Naive thymus-derived CD8-positive, alpha-beta T cell (primary cell): Measurements from ENCODE around the gene CIB4. TPM values are rescaled to one million over a fixed set of nuclear protein-coding genes. Genes with fewer than 3 reads are reported as not detected.

Source experiments
- ATAC-seq, 2 donors: fragments of 150-1000 bp; cut with Tn5 transposase in 1 of 2; sonication (Bioruptor Pico), chemical (Tn5 transposase) in 1 of 2; 1 replicate in 1 of 2; 2 replicates in 1 of 2; pipeline ENCODE4 v1.10.0; 2021; ENCODE audit warnings: mild to moderate bottlenecking in 2 of 2, moderate library complexity in 2 of 2
- POLR2A ChIA-PET: fragments of 350-600 bp; sonication (Branson Sonifier 250); formaldehyde crosslinking; loops from one replicate; lab custom pipeline; 2021; ENCODE audit warnings: antibody characterized with exemption; lab: Charles Lee
- DNase-seq, 10 donors: peaks; one replicate each; pipeline versions ENCODE4 v3.0.0 to v3.0.0-alpha.2; 2020 to 2022
- H3K27ac Mint-ChIP-seq, 10 donors: one replicate each; pipeline ENCODE4 v1.8.0; 2020 to 2022; ENCODE audit warnings: mild to moderate bottlenecking in 10 of 10, mixed read lengths in 10 of 10, moderate library complexity in 4 of 10, inconsistent platforms in 1 of 10
- H3K27me3 Mint-ChIP-seq, 5 donors: one replicate each; pipeline ENCODE4 v1.8.0; 2021 to 2022; ENCODE audit warnings: mixed read lengths in 5 of 5
- H3K36me3 Mint-ChIP-seq, 3 donors: one replicate each; pipeline ENCODE4 v1.8.0; 2020 to 2022; ENCODE audit warnings: mixed read lengths in 3 of 3, mild to moderate bottlenecking in 2 of 3, inconsistent platforms in 1 of 3
- H3K4me1 Mint-ChIP-seq, 4 donors: one replicate each; pipeline ENCODE4 v1.8.0; 2021 to 2022; ENCODE audit warnings: mixed read lengths in 4 of 4
- H3K4me3 Mint-ChIP-seq, 10 donors: one replicate each; pipeline ENCODE4 v1.8.0; 2020 to 2022; ENCODE audit warnings: mild to moderate bottlenecking in 10 of 10, mixed read lengths in 10 of 10, moderate library complexity in 6 of 10, inconsistent platforms in 1 of 10
- H3K9me3 Mint-ChIP-seq, 9 donors: one replicate each; pipeline ENCODE4 v1.8.0; 2020 to 2022; ENCODE audit warnings: mixed read lengths in 9 of 9, mild to moderate bottlenecking in 3 of 9, inconsistent platforms in 1 of 9, moderate library complexity in 1 of 9
- polyA plus RNA-seq, 3 donors: library from polyadenylated mRNA; unstranded; fragments of 300-500 nt; fragmentation: Illumina TruSeq; gene quantifications; one replicate each; pipeline ENCODE4 v1.2.3, GENCODE V29; 2021
- total RNA-seq, 8 experiments: library from RNA in 2 of 8; stranded (reverse) in 2 of 8; gene quantifications; one replicate each; pipeline ENCODE4 v1.2.3 and lab custom pipeline; 2021 to 2026

The CIB4 gene
- total and polyA plus RNA-seq, 5 experiments from 2014 or later = not detected

DNA sequence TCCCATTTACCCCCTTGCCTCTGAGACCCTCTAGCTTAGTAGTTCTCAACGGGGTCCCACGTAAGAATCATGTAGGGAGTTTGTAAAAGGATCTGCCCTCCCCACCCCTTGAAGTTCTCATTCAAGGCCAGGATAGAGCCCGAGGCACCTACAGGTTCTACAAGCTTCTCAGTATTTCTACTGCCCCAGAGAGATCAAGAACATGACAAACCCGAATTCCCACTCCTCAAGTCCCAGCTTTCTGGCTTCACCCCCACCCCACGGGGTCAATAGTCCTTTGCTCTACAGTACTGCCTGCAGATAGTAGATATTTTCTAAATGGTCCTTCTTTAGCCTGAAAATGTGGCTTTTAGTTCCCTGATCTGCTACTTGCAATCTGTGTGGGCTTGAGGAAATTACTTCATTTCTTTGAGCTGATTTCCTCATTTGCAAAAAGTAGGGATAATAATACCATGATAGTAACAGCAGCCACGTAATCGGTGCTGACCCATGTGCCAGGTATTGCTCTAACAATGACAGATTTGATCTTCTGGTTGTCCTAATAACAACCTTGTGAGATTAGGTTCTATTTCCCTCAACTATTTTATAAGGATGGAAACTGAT lies 7.1 kb downstream of the CIB4 start:
- Mint-ChIP-seq H3K27ac (no peak overlapping the region), H3K27me3 (peaks cover 1 to 8% (median 3%) of the 10 kb centered on the region in 5 donors), H3K9me3 (no peaks in the 10 kb centered on the region), H3K4me3 (no peak overlapping the region), H3K4me1 (no peaks in the 10 kb centered on the region), H3K36me3 (no peaks in the 10 kb centered on the region)
- DNase-seq (no peak), ATAC-seq (no peak)
- POLR2A ChIA-PET = no interaction called here

DNA sequence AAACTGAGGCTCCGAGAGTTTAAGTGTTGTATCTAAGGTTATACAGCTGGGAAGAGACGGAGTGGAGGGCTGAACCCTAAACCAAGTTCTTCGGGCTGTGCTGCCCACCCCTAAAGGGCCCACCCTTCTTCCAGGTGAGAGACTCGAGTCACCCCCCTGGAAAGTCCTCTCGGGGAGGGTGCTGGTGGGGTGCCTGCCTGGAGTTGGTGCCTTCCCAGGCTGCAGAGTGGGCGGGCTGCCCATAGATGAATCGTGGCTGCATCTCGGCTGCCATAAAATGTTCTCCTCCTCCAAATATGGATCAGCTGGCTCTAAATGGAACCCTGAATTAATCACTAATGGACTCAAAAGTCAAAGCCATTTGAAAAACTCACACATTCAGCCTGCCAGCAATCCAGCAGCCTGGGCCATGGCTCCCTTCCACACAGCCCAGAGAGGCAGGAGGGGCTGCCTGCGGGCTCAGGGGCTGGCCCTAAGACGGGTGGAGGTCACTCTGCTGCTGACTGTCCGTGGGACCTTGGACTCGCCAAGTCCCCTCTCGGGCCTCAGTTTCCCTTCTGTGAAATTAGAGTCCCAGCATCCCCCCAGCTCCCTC lies 7.7 kb downstream of the CIB4 start:
- Mint-ChIP-seq H3K4me1 (no peaks in the 10 kb centered on the region), H3K27me3 (peaks cover 0 to 8% (median 3%) of the 10 kb centered on the region in 5 donors), H3K9me3 (no peaks in the 10 kb centered on the region), H3K4me3 (no peak overlapping the region), H3K27ac (no peak overlapping the region), H3K36me3 (no peaks in the 10 kb centered on the region)
- POLR2A ChIA-PET = no interaction called here
- no peak for ATAC-seq
- DNase-seq = no peak

GRCh38 chr2:26632624-26633185 lies 8.5 kb downstream of the CIB4 start:
- Mint-ChIP-seq H3K9me3 (no peaks in the 10 kb centered on the region), H3K27me3 (peaks cover 0 to 8% (median 3%) of the 10 kb centered on the region in 5 donors), H3K4me1 (no peaks in the 10 kb centered on the region), H3K36me3 (no peaks in the 10 kb centered on the region), H3K27ac (peak overlapping the region in 1 of 10 donors; percentile 4), H3K4me3 (no peak overlapping the region)
- no peak for ATAC-seq
- POLR2A ChIA-PET = no interaction called here
- DNase-seq = no peak

GRCh38 chr2:26631401-26632170 lies 9.6 kb downstream of the CIB4 start:
- DNase-seq = no peak
- H3K4me3 Mint-ChIP-seq = no peak overlapping the region

DNA sequence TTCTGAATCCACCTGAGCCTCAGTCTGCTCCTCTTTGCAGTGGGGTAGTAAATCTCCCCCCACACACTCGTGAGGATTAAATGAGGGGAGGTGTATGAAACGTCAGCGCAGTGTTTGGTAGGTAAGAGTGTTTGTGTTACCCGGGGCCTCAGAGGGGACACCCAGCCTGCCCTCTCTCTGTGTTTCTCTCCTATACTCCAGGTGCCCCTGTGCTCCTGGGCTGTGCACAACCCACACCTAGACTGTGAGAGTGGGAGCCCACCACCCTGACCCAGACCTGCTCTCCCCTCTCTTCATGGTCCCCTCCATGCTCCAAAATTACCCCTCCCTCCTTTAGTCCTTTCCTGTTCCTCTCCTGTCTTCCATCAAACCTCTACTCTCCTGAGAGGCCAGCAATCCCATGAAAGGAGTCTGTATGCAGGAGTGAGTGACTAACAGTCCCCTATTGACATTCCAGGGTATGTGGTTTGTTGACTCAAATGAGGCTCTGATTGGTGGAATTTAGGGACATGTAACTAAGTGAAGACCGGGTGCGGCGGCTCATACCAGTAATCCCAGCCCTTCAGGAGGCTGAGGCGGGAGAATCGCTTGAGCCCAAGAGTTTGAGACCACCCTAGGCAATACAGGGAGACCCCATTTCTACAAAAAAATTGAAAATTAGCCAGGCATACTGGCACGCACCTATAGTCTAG lies 10.4 kb downstream of the CIB4 start:
- Mint-ChIP-seq H3K36me3 (no peaks in the 10 kb centered on the region), H3K4me3 (no peak overlapping the region), H3K27me3 (peaks cover 0 to 8% (median 3%) of the 10 kb centered on the region in 5 donors), H3K9me3 (no peaks in the 10 kb centered on the region), H3K27ac (peak overlapping the region in 1 of 10 donors; percentile 19), H3K4me1 (no peaks in the 10 kb centered on the region)
- POLR2A ChIA-PET = no interaction called here
- no peak for ATAC-seq
- DNase-seq = no peak

More at GRCh38 chr2:26631401-26632170, 9.6 kb downstream of the CIB4 start:
- Mint-ChIP-seq H3K27ac (peak overlapping the region in 1 of 10 donors; percentile 4), H3K36me3 (no peaks in the 10 kb centered on the region), H3K4me1 (no peaks in the 10 kb centered on the region), H3K9me3 (no peaks in the 10 kb centered on the region), H3K27me3 (peaks cover 0 to 8% (median 3%) of the 10 kb centered on the region in 5 donors)
- ATAC-seq = no peak
- POLR2A ChIA-PET = no interaction called here

DNA sequence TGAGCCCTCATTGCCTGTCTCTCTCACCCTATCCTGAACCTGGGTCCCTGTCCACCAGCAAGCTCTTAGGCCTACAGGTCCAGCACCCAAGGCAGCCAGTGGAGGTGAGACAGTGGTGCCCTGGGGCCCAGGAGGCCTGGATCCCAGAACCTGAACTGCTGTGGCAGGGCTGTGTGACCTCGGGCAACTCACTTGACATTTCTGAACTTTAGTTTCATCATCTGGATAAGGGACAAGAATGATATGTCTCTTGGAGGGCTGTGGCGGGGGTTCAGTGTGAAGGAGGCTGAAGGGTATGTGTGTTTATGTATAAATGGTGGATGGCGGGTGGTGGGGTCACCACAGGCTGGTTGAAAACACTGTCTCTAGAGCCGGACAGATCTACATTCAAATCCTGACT lies 10.9 kb downstream of the CIB4 start:
- no peaks in the 10 kb centered on the region for H3K36me3 Mint-ChIP-seq
- no peak for DNase-seq
- no peak overlapping the region for H3K27ac Mint-ChIP-seq
- no peak for ATAC-seq
- POLR2A ChIA-PET = no interaction called here
- no peaks in the 10 kb centered on the region for H3K4me1 Mint-ChIP-seq
- H3K27me3 Mint-ChIP-seq = peaks cover 0 to 8% (median 3%) of the 10 kb centered on the region in 5 donors
- no peak overlapping the region for H3K4me3 Mint-ChIP-seq
- no peaks in the 10 kb centered on the region for H3K9me3 Mint-ChIP-seq

DNA sequence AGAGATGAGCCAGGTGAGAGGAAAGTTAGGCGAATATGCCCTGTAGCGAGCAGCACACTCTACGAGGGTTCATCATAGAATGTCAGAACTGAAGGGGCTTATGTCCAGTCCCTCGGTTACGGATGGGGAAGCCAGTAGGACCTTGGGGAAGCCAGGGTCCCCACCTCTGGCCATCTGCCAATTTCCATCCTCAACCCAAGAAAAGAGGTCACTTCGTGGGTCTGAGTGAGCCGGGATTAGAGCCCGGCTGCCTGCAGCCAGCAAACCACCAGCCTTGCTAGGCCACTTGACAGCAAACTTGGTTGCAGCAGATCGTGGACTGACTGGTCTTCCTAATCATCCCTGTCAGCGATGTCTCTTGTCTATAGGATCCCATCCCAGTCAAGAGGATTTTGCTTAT lies 11.4 kb downstream of the CIB4 start:
- no peaks in the 10 kb centered on the region for H3K9me3 Mint-ChIP-seq
- ATAC-seq = no peak
- no peak overlapping the region for H3K4me3 Mint-ChIP-seq
- H3K27me3 Mint-ChIP-seq = peaks cover 0 to 8% (median 3%) of the 10 kb centered on the region in 5 donors
- POLR2A ChIA-PET = no interaction called here
- H3K36me3 Mint-ChIP-seq = no peaks in the 10 kb centered on the region
- H3K27ac Mint-ChIP-seq = no peak overlapping the region
- DNase-seq = no peak
- no peaks in the 10 kb centered on the region for H3K4me1 Mint-ChIP-seq

DNA sequence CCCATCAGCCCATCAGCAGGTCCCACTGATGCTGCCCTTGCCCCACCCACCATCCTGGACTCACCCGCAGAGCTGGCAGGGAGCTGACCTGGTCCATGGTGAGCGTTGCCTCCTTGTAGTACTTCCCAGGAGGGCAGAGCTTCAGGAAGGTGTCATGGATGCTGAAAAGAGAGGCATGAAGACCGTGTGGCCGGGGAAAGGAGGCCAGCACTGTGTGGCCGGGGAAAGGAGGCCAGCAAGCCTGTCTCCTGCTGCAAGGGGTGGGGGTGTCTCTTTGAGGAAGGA lies 11.9 kb downstream of the CIB4 start:
- no peak overlapping the region for H3K27ac Mint-ChIP-seq
- DNase-seq = no peak
- H3K36me3 Mint-ChIP-seq = no peaks in the 10 kb centered on the region
- no peaks in the 10 kb centered on the region for H3K4me1 Mint-ChIP-seq
- POLR2A ChIA-PET = no interaction called here
- ATAC-seq = no peak
- no peak overlapping the region for H3K4me3 Mint-ChIP-seq
- H3K9me3 Mint-ChIP-seq = no peaks in the 10 kb centered on the region
- H3K27me3 Mint-ChIP-seq = peaks cover 0 to 8% (median 3%) of the 10 kb centered on the region in 5 donors

- Mint-ChIP-seq H3K4me1 (no peaks in the 10 kb centered on the region), H3K9me3 (no peaks in the 10 kb centered on the region), H3K27ac (peak overlapping the region in 1 of 10 donors; percentile 45), H3K36me3 (no peaks in the 10 kb centered on the region), H3K4me3 (no peak overlapping the region), H3K27me3 (peaks cover 0 to 8% (median 3%) of the 10 kb centered on the region in 5 donors)
- POLR2A ChIA-PET = no interaction called here
- DNase-seq (no peak), ATAC-seq (no peak)
These were observed 12.4 kb downstream of the CIB4 start for GRCh38 chr2:26628561-26629345.

GRCh38 chr2:26627350-26628105 lies 13.6 kb downstream of the CIB4 start:
- DNase-seq = no peak
- POLR2A ChIA-PET = no interaction called here
- Mint-ChIP-seq H3K4me1 (no peaks in the 10 kb centered on the region), H3K27me3 (peaks cover 0 to 8% (median 3%) of the 10 kb centered on the region in 5 donors), H3K9me3 (no peaks in the 10 kb centered on the region), H3K27ac (no peak overlapping the region), H3K36me3 (no peaks in the 10 kb centered on the region), H3K4me3 (no peak overlapping the region)
- no peak for ATAC-seq

DNA sequence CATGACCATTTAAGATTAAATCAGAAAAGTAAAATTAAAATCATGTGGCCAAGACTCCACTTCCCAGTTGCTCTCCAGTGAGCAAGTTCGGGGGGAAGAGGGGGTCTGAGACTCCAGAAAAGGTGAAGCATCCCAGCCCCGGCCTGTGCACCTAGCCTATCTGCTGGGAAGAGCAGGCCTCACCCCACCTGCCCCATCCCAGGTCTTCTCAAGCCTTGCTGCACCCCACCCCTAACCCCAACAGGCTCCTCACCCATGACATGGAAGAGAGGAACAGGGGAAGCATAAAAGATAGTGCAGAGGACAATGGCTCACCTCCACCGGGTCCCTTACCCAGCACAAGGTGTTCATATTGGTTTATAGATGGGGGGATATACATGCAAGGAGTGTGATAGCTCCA lies 14.6 kb downstream of the CIB4 start:
- POLR2A ChIA-PET = no interaction called here
- H3K27ac Mint-ChIP-seq = no peak overlapping the region
- peaks cover 0 to 2% (median 0%) of the 10 kb centered on the region in 4 donors for H3K4me1 Mint-ChIP-seq
- ATAC-seq (no peak), DNase-seq (no peak)
- H3K27me3 Mint-ChIP-seq = peaks cover 0 to 2% (median 0%) of the 10 kb centered on the region in 5 donors
- peaks cover 0 to 2% (median 0%) of the 10 kb centered on the region in 9 donors for H3K9me3 Mint-ChIP-seq
- no peaks in the 10 kb centered on the region for H3K36me3 Mint-ChIP-seq
- no peak overlapping the region for H3K4me3 Mint-ChIP-seq
